Measurements from ENCODE around the gene CPT1C. TPM values are rescaled to one million over a fixed set of nuclear protein-coding genes. Genes with fewer than 3 reads are reported as not detected.

CPT1C gene
- total RNA-seq, 4 donors from 2014 or later: 0.26 to 0.97 (median 0.73) TPM; not detected in 1

DNA sequence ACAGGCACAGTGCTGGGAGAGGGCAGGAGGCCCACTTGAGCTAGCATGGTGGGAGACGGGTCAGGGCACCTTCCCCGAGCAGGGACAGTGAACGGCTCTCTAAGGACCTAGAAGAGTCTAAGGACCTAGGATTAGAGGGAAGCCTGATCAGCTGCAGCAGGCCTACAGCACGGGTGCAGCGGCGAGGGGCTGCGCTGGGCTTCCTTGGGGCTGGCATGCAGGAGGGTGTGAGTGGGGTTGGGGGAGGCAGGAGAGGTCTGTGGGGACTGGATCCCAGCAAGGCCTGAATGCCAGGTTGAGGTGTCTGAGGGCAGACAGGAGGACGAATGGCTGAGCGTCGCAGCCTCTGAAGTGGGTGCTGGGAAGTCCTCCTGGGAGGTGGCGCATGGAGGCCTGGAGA is 45.3 kb upstream of the CPT1C start:
- H3K9me3 ChIP-seq: no peaks in the 10 kb centered on the region
- H3K27ac ChIP-seq: no peak overlapping the region
- ATAC-seq (no peak), DNase-seq (no peak)
- intact Hi-C loops (cut with DNase I; ENCODE audit: low total_unique reads) (no loop called here), in situ Hi-C loops (cut with MboI; ENCODE audit: low sequenced_read_pairs in 4 of 4) (no loop called here)
- H3K4me1 ChIP-seq: peaks cover 23% of the 10 kb centered on the region in 2 donors
- peaks cover 0 to 47% of the 10 kb centered on the region in 2 donors for H3K36me3 ChIP-seq
- TF ChIP-seq CTCF (IDR thresholded peaks at IDR 0.05 in 4 of 5, conservative IDR thresholded peaks at IDR 0.05 in 1 of 5) (no peak), POLR2A (IDR thresholded peaks at IDR 0.05) (no peak)
- H3K4me3 ChIP-seq: no peak overlapping the region
- H3K27me3 ChIP-seq: no peaks in the 10 kb centered on the region

- ATAC-seq: no peak
- in situ Hi-C loops (cut with MboI; ENCODE audit: low sequenced_read_pairs in 4 of 4) (no loop called here), intact Hi-C loops (cut with DNase I; ENCODE audit: low total_unique reads) (no loop called here)
- H3K4me1 ChIP-seq: peaks cover 23% of the 10 kb centered on the region in 2 donors
- no peak for TF ChIP-seq POLR2A (IDR thresholded peaks at IDR 0.05)
- TF ChIP-seq CTCF (IDR thresholded peaks at IDR 0.05 in 4 of 5, conservative IDR thresholded peaks at IDR 0.05 in 1 of 5): no peak
- peaks cover 0 to 49% of the 10 kb centered on the region in 2 donors for H3K36me3 ChIP-seq
- H3K9me3 ChIP-seq: no peaks in the 10 kb centered on the region
- no peak overlapping the region for H3K27ac ChIP-seq
- no peaks in the 10 kb centered on the region for H3K27me3 ChIP-seq
- H3K4me3 ChIP-seq: no peak overlapping the region
- no peak for DNase-seq
Measured at GRCh38 chr19:49645995-49646394, 44.9 kb upstream of the CPT1C start.

GRCh38 chr19:49646586-49646985 is 44.3 kb upstream of the CPT1C start:
- H3K9me3 ChIP-seq: no peaks in the 10 kb centered on the region
- H3K27me3 ChIP-seq: no peaks in the 10 kb centered on the region
- TF ChIP-seq CTCF (IDR thresholded peaks at IDR 0.05 in 4 of 5, conservative IDR thresholded peaks at IDR 0.05 in 1 of 5): no peak
- no peak for TF ChIP-seq POLR2A (IDR thresholded peaks at IDR 0.05)
- in situ Hi-C loops (cut with MboI; ENCODE audit: low sequenced_read_pairs in 4 of 4) (no loop called here), intact Hi-C loops (cut with DNase I; ENCODE audit: low total_unique reads) (no loop called here)
- DNase-seq (no peak), ATAC-seq (no peak)
- H3K36me3 ChIP-seq: peaks cover 0 to 52% of the 10 kb centered on the region in 2 donors
- no peak overlapping the region for H3K4me3 ChIP-seq
- H3K27ac ChIP-seq: no peak overlapping the region
- peaks cover 20 to 23% of the 10 kb centered on the region in 2 donors for H3K4me1 ChIP-seq

DNA sequence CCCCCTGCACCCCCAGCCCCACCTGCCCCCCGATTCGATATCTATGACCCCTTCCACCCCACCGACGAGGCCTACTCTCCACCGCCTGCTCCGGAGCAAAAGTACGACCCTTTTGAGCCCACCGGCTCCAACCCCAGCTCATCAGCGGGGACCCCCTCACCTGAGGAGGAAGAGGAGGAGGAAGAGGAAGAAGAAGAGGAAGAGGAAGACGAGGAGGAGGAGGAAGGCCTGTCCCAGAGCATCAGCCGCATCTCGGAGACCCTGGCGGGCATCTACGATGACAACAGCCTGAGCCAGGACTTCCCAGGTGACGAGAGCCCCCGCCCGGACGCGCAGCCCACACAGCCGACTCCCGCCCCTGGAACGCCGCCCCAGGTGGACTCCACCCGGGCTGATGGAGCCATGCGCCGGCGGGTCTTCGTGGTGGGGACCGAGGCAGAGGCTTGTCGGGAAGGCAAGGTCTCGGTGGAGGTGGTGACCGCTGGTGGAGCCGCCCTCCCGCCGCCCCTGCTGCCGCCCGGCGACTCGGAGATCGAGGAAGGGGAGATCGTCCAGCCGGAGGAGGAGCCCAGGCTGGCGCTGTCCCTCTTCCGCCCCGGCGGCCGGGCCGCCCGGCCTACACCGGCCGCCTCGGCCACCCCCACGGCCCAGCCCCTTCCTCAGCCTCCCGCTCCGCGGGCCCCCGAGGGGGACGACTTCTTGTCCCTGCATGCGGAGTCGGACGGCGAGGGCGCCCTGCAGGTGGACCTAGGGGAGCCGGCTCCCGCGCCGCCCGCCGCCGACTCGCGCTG is 39.7 kb upstream of the CPT1C start:
- intact Hi-C loops (cut with DNase I; ENCODE audit: low total_unique reads): no loop called here
- Histone ChIP-seq H3K9me3 (no peaks in the 10 kb centered on the region), H3K36me3 (peaks cover 0 to 84% of the 10 kb centered on the region in 2 donors), H3K4me3 (no peak overlapping the region), H3K27ac (no peak overlapping the region), H3K27me3 (no peaks in the 10 kb centered on the region), H3K4me1 (no peaks in the 10 kb centered on the region)
- in situ Hi-C loops (cut with MboI; ENCODE audit: low sequenced_read_pairs in 4 of 4): no loop called here
- no peak for TF ChIP-seq CTCF (IDR thresholded peaks at IDR 0.05 in 4 of 5, conservative IDR thresholded peaks at IDR 0.05 in 1 of 5)
- no peak for TF ChIP-seq POLR2A (IDR thresholded peaks at IDR 0.05)
- no peak for DNase-seq
- no peak for ATAC-seq
